Endothelial cell of umbilical vein (primary cell): ENCODE results near the gene CDC25C.

ENCODE experiments used
- CTCF ChIP-seq, 2 donors: IDR thresholded peaks; 1 replicate in 1 of 2; 2 replicates in 1 of 2; pipeline ENCODE4 v1.5.1; 2011; ENCODE audit warnings: low read length in 2 of 2, mild to moderate bottlenecking in 2 of 2, moderate library complexity in 2 of 2, control low read depth in 1 of 2, inconsistent platforms in 1 of 2, low read depth in 1 of 2; ENCODE audit not compliant: insufficient read depth in 1 of 2; ENCODE audit errors: extremely low read depth in 1 of 2
- EZH2 ChIP-seq: IDR thresholded peaks from 2 replicates; pipeline ENCODE4 v1.6.1; 2012; ENCODE audit warnings: borderline replicate concordance, low read depth, mild to moderate bottlenecking, moderate library complexity, low read length, inconsistent platforms; ENCODE audit not compliant: severe bottlenecking
- FOS ChIP-seq: IDR thresholded peaks from 2 replicates; pipeline ENCODE4 v1.6.1; 2011; ENCODE audit warnings: mild to moderate bottlenecking, low read length, moderate library complexity, borderline replicate concordance; ENCODE audit not compliant: insufficient read depth
- MYC ChIP-seq: IDR thresholded peaks from one replicate; pipeline ENCODE4 v1.6.1; 2011; ENCODE audit warnings: mild to moderate bottlenecking, low read depth, low read length
- POLR2A ChIP-seq: IDR thresholded peaks from 2 replicates; pipeline ENCODE4 v1.6.1; 2012; ENCODE audit warnings: low read depth, mild to moderate bottlenecking, control low read depth, low read length
- POLR2AphosphoS5 ChIP-seq: IDR thresholded peaks from 2 replicates; pipeline ENCODE4 v1.6.1; 2012; ENCODE audit warnings: low read depth, mild to moderate bottlenecking, control low read depth, low read length, moderate library complexity; ENCODE audit not compliant: insufficient read depth
- TF ChIP-seq, protein P1 (sequence below): IDR thresholded peaks from 2 replicates; pipeline ENCODE4 v1.6.1; 2011; ENCODE audit not compliant: insufficient read depth, insufficient read length

- TF ChIP-seq EZH2: no peak
- no peak for TF ChIP-seq CTCF (IDR thresholded peaks at IDR 0.05; ENCODE audit: extremely low read depth in 1 of 2, insufficient read depth in 1 of 2, low read depth in 1 of 2, low read length in 2 of 2)
- TF ChIP-seq POLR2A: no peak
- TF ChIP-seq POLR2AphosphoS5: no peak
- no peak for TF ChIP-seq FOS
- TF ChIP-seq, protein P1, sequence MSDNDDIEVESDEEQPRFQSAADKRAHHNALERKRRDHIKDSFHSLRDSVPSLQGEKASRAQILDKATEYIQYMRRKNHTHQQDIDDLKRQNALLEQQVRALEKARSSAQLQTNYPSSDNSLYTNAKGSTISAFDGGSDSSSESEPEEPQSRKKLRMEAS: no peak
- TF ChIP-seq MYC: no peak
These were observed 5.5 kb upstream of the CDC25C start for GRCh38 chr5:138336952-138337684.
